HTERT RPE-1 (cell line): ENCODE results near the gene APBB2.

Experiments
- in situ Hi-C: fragments of 300-500 bp; cut with MboI; formaldehyde crosslinking; loops from 4 replicates; pipeline ENCODE4 v1.14.3; 2020; ENCODE audit warnings: low sequenced_read_pairs

Gene APBB2

GRCh38 chr4:40875507-40876150 is 338.7 kb downstream of the APBB2 start:
- in situ Hi-C loops: no loop called here

GRCh38 chr4:40874901-40875300 is 339.4 kb downstream of the APBB2 start:
- in situ Hi-C loops: no loop called here

- in situ Hi-C loops: no loop called here
These were observed 340.0 kb downstream of the APBB2 start for GRCh38 chr4:40874331-40874730.

GRCh38 chr4:40871695-40872250 is 342.6 kb downstream of the APBB2 start:
- in situ Hi-C loops: no loop called here

- in situ Hi-C loops: no loop called here
These were observed 344.2 kb downstream of the APBB2 start for GRCh38 chr4:40870150-40870549.

- in situ Hi-C loops: no loop called here
These were observed 348.6 kb downstream of the APBB2 start for GRCh38 chr4:40865696-40866095.

GRCh38 chr4:40864531-40864930 is 349.8 kb downstream of the APBB2 start:
- in situ Hi-C loops: no loop called here

GRCh38 chr4:40858962-40859361 is 355.4 kb downstream of the APBB2 start:
- in situ Hi-C loops: no loop called here

- in situ Hi-C loops: no loop called here
These were observed 356.4 kb downstream of the APBB2 start for GRCh38 chr4:40857956-40858355.

GRCh38 chr4:40856840-40857362 is 357.4 kb downstream of the APBB2 start:
- in situ Hi-C loops: no loop called here

GRCh38 chr4:40856277-40856839 is 358.0 kb downstream of the APBB2 start:
- in situ Hi-C loops: no loop called here

- in situ Hi-C loops: no loop called here
These were observed 363.8 kb downstream of the APBB2 start for GRCh38 chr4:40850496-40850895.

GRCh38 chr4:40848940-40849339 is 365.4 kb downstream of the APBB2 start:
- in situ Hi-C loops: no loop called here

GRCh38 chr4:40848251-40848650 is 366.1 kb downstream of the APBB2 start:
- in situ Hi-C loops: no loop called here

- in situ Hi-C loops: no loop called here
These were observed 367.8 kb downstream of the APBB2 start for GRCh38 chr4:40846532-40846931.

- in situ Hi-C loops: no loop called here
These were observed 369.0 kb downstream of the APBB2 start for GRCh38 chr4:40845154-40845835.

GRCh38 chr4:40844261-40844660 is 370.1 kb downstream of the APBB2 start:
- in situ Hi-C loops: no loop called here

GRCh38 chr4:40843696-40844095 is 370.6 kb downstream of the APBB2 start:
- in situ Hi-C loops: no loop called here

- in situ Hi-C loops: no loop called here
These were observed 371.5 kb downstream of the APBB2 start for GRCh38 chr4:40842725-40843423.

GRCh38 chr4:40842318-40842717 is 372.0 kb downstream of the APBB2 start:
- in situ Hi-C loops: no loop called here

GRCh38 chr4:40840985-40841571 is 373.3 kb downstream of the APBB2 start:
- in situ Hi-C loops: no loop called here
